CD4-positive, CD25-positive, alpha-beta regulatory T cell (primary cell): ENCODE results near the gene TDRD10. TPM values are rescaled to one million over a fixed set of nuclear protein-coding genes. Genes with fewer than 3 reads are reported as not detected.
A peak's percentile ranks its signal among the peaks of the same experiment; 100 is the strongest.

Experiments
- ATAC-seq, 2 donors: fragments of 150-1000 bp; cut with Tn5 transposase; one replicate each; pipeline ENCODE4 v1.10.0; 2021; ENCODE audit warnings: low read depth in 2 of 2, moderate number of reproducible peaks in 2 of 2, moderate library complexity in 1 of 2
- DNase-seq, 3 donors: peaks; one replicate each; pipeline versions ENCODE4 v3.0.0 to v3.0.0-alpha.2; 2012 to 2022; ENCODE audit warnings: mixed read lengths in 1 of 3
- H3K27ac ChIP-seq: one replicate; pipeline ENCODE4 v1.7.0; 2013; ENCODE audit warnings: mild to moderate bottlenecking, low read length; ENCODE audit not compliant: insufficient read depth, poor library complexity, severe bottlenecking
- H3K27me3 ChIP-seq: one replicate; pipeline ENCODE4 v1.7.0; 2013; ENCODE audit warnings: low read length; ENCODE audit not compliant: control insufficient read depth, insufficient read depth
- H3K36me3 ChIP-seq: one replicate; pipeline ENCODE4 v1.7.0; 2013; ENCODE audit warnings: mild to moderate bottlenecking, low read length, moderate library complexity; ENCODE audit not compliant: control insufficient read depth, insufficient read depth
- H3K4me1 ChIP-seq: 2 replicates; pipeline ENCODE4 v1.7.0; 2013; ENCODE audit warnings: mild to moderate bottlenecking, low read length; ENCODE audit not compliant: insufficient read depth, control insufficient read depth, poor library complexity, severe bottlenecking
- H3K4me3 ChIP-seq: one replicate; pipeline ENCODE4 v1.7.0; 2013; ENCODE audit warnings: low read depth, mild to moderate bottlenecking, low read length, moderate library complexity
- H3K9me3 ChIP-seq, 2 experiments: 1 replicate in 1 of 2; 2 replicates in 1 of 2; pipeline ENCODE4 v1.7.0; 2013; ENCODE audit warnings: low read length in 2 of 2, mild to moderate bottlenecking in 1 of 2, moderate library complexity in 1 of 2; ENCODE audit not compliant: control insufficient read depth in 2 of 2
- H3K27ac Mint-ChIP-seq, 3 donors: one replicate each; pipeline ENCODE4 v1.8.0; 2020 to 2022; ENCODE audit warnings: mild to moderate bottlenecking in 3 of 3, mixed read lengths in 3 of 3, moderate library complexity in 2 of 3
- H3K27me3 Mint-ChIP-seq: one replicate; pipeline ENCODE4 v1.8.0; 2022; ENCODE audit warnings: mild to moderate bottlenecking, mixed read lengths
- H3K36me3 Mint-ChIP-seq: one replicate; pipeline ENCODE4 v1.8.0; 2020; ENCODE audit warnings: mixed read lengths
- H3K4me1 Mint-ChIP-seq, 4 donors: one replicate each; pipeline ENCODE4 v1.8.0; 2020 to 2022; ENCODE audit warnings: mixed read lengths in 4 of 4, mild to moderate bottlenecking in 1 of 4
- H3K4me3 Mint-ChIP-seq, 4 donors: one replicate each; pipeline ENCODE4 v1.8.0; 2020 to 2022; ENCODE audit warnings: mild to moderate bottlenecking in 4 of 4, mixed read lengths in 4 of 4, moderate library complexity in 3 of 4
- H3K9me3 Mint-ChIP-seq, 7 donors: one replicate each; pipeline ENCODE4 v1.8.0; 2020 to 2022; ENCODE audit warnings: mixed read lengths in 7 of 7, mild to moderate bottlenecking in 3 of 7, moderate library complexity in 2 of 7
- polyA plus RNA-seq, 4 donors: library from polyadenylated mRNA; unstranded; fragments of 300-500 nt; fragmentation: Illumina TruSeq; gene quantifications; one replicate each; pipeline ENCODE4 v1.2.3, GENCODE V29; 2021
- total RNA-seq: library from RNA; stranded (reverse); gene quantifications from one replicate; pipeline ENCODE4 v1.2.3, GENCODE V29; 2022

TDRD10 gene
- total and polyA plus RNA-seq, 5 donors from 2014 or later: not detected

- Mint-ChIP-seq H3K36me3 (peaks cover 24% of the 10 kb centered on the region), H3K4me3 (peak overlapping the region; percentile 90 to 94 (median 92)), H3K4me1 (peaks cover 7 to 46% (median 35%) of the 10 kb centered on the region in 4 donors), H3K27ac (peak overlapping the region; percentile 72 to 92 (median 92)), H3K9me3 (no peaks in the 10 kb centered on the region), H3K27me3 (peaks cover 12% of the 10 kb centered on the region)
- Histone ChIP-seq H3K9me3 (no peaks in the 10 kb centered on the region), H3K4me1 (peaks cover 30% of the 10 kb centered on the region), H3K27me3 (no peaks in the 10 kb centered on the region), H3K36me3 (peaks cover 22% of the 10 kb centered on the region), H3K4me3 (peak overlapping the region; percentile 90), H3K27ac (peak overlapping the region; percentile 93)
- peak; percentile 92 to 93 for ATAC-seq
- peak; percentile 100 for DNase-seq
Measured at GRCh38 chr1:154558720-154559465, 56.9 kb downstream of the TDRD10 start.

GRCh38 chr1:154559466-154560044, 57.5 kb downstream of the TDRD10 start:
- H3K27ac ChIP-seq: peak overlapping the region; percentile 93
- Mint-ChIP-seq H3K27ac (peak overlapping the region; percentile 72 to 92 (median 92)), H3K4me1 (peaks cover 7 to 45% (median 33%) of the 10 kb centered on the region in 4 donors), H3K27me3 (peaks cover 14% of the 10 kb centered on the region), H3K4me3 (peak overlapping the region; percentile 90 to 94 (median 92)), H3K9me3 (no peaks in the 10 kb centered on the region), H3K36me3 (peaks cover 20% of the 10 kb centered on the region)
- no peaks in the 10 kb centered on the region for H3K9me3 ChIP-seq
- H3K4me3 ChIP-seq: peak overlapping the region; percentile 90
- DNase-seq (peak; percentile 76 to 90 (median 84)), ATAC-seq (peak; percentile 25 to 29)
- H3K4me1 ChIP-seq: peaks cover 30% of the 10 kb centered on the region
- H3K27me3 ChIP-seq: no peaks in the 10 kb centered on the region
- H3K36me3 ChIP-seq: peaks cover 16% of the 10 kb centered on the region

DNA sequence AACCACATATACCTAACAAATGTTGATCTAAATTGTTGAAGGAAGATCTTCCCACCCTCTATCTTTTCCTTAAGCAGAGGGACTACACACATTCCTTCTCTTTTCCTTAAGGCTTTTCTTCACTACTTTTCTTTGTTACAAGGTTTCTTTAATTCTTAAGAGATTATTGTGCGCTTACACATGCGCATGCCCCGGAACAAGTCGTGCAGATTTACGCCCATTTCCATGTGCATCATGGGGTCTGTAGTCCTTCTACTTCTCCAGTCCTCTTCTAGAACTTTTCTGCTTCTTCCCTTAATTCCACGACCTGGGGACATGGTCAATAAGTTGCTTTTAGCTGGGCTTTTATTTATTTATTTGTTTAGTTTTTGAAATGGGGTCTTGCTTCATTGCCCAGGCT, 63.9 kb downstream of the TDRD10 start:
- H3K36me3 Mint-ChIP-seq: no peaks in the 10 kb centered on the region
- no peak overlapping the region for H3K4me3 ChIP-seq
- peaks cover 0 to 3% (median 0%) of the 10 kb centered on the region in 7 donors for H3K9me3 Mint-ChIP-seq
- H3K27me3 ChIP-seq: peaks cover 12% of the 10 kb centered on the region
- H3K36me3 ChIP-seq: no peaks in the 10 kb centered on the region
- H3K27ac Mint-ChIP-seq: no peak overlapping the region
- H3K4me1 ChIP-seq: peaks cover 8% of the 10 kb centered on the region
- no peak overlapping the region for H3K4me3 Mint-ChIP-seq
- ATAC-seq: no peak
- DNase-seq: no peak
- H3K27ac ChIP-seq: no peak overlapping the region
- peaks cover 49% of the 10 kb centered on the region for H3K27me3 Mint-ChIP-seq
- peaks cover 0 to 9% (median 4%) of the 10 kb centered on the region in 4 donors for H3K4me1 Mint-ChIP-seq
- no peaks in the 10 kb centered on the region for H3K9me3 ChIP-seq

GRCh38 chr1:154567386-154568156, 65.6 kb downstream of the TDRD10 start, which contains the start of gene CHRNB2:
Gene CHRNB2 (plus strand): TSS chr1:154567778. CDS start chr1:154568045, 267 bp downstream.
- no peaks in the 10 kb centered on the region for H3K9me3 ChIP-seq
- peaks cover 0 to 3% (median 0%) of the 10 kb centered on the region in 7 donors for H3K9me3 Mint-ChIP-seq
- H3K27ac Mint-ChIP-seq: no peak within 1 kb of the TSS
- H3K4me1 ChIP-seq: peaks cover 8% of the 10 kb centered on the region
- peak; percentile 88 to 91 for ATAC-seq
- DNase-seq: peak; percentile 52 to 73 (median 63)
- H3K36me3 ChIP-seq: no peaks in the 10 kb centered on the region
- H3K27me3 Mint-ChIP-seq: peaks cover 46% of the 10 kb centered on the region
- H3K4me3 ChIP-seq: no peak within 1 kb of the TSS
- H3K27me3 ChIP-seq: peaks cover 12% of the 10 kb centered on the region
- H3K27ac ChIP-seq: no peak within 1 kb of the TSS
- peaks cover 0 to 9% (median 4%) of the 10 kb centered on the region in 4 donors for H3K4me1 Mint-ChIP-seq
- H3K36me3 Mint-ChIP-seq: no peaks in the 10 kb centered on the region
- peak within 1 kb of the TSS in 2 of 4 donors; percentile 17 to 38 for H3K4me3 Mint-ChIP-seq

GRCh38 chr1:154568157-154568815, 66.3 kb downstream of the TDRD10 start:
- no peak overlapping the region for H3K27ac ChIP-seq
- H3K36me3 ChIP-seq: no peaks in the 10 kb centered on the region
- Mint-ChIP-seq H3K4me3 (no peak overlapping the region), H3K4me1 (peaks cover 0 to 9% (median 4%) of the 10 kb centered on the region in 4 donors), H3K27me3 (peaks cover 48% of the 10 kb centered on the region), H3K9me3 (peaks cover 0 to 3% (median 0%) of the 10 kb centered on the region in 7 donors), H3K27ac (no peak overlapping the region), H3K36me3 (no peaks in the 10 kb centered on the region)
- peaks cover 12% of the 10 kb centered on the region for H3K27me3 ChIP-seq
- H3K4me3 ChIP-seq: no peak overlapping the region
- no peaks in the 10 kb centered on the region for H3K9me3 ChIP-seq
- ATAC-seq (no peak), DNase-seq (no peak)
- H3K4me1 ChIP-seq: peaks cover 8% of the 10 kb centered on the region

DNA sequence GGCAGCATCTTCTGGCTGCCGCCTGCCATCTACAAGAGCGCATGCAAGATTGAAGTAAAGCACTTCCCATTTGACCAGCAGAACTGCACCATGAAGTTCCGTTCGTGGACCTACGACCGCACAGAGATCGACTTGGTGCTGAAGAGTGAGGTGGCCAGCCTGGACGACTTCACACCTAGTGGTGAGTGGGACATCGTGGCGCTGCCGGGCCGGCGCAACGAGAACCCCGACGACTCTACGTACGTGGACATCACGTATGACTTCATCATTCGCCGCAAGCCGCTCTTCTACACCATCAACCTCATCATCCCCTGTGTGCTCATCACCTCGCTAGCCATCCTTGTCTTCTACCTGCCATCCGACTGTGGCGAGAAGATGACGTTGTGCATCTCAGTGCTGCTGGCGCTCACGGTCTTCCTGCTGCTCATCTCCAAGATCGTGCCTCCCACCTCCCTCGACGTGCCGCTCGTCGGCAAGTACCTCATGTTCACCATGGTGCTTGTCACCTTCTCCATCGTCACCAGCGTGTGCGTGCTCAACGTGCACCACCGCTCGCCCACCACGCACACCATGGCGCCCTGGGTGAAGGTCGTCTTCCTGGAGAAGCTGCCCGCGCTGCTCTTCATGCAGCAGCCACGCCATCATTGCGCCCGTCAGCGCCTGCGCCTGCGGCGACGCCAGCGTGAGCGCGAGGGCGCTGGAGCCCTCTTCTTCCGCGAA, 69.4 kb downstream of the TDRD10 start:
- Mint-ChIP-seq H3K27ac (no peak overlapping the region), H3K9me3 (peaks cover 0 to 3% (median 0%) of the 10 kb centered on the region in 7 donors), H3K4me1 (peaks cover 0 to 9% (median 6%) of the 10 kb centered on the region in 4 donors), H3K4me3 (no peak overlapping the region), H3K27me3 (peaks cover 26% of the 10 kb centered on the region), H3K36me3 (no peaks in the 10 kb centered on the region)
- peaks cover 10% of the 10 kb centered on the region for H3K27me3 ChIP-seq
- H3K36me3 ChIP-seq: no peaks in the 10 kb centered on the region
- ATAC-seq: no peak
- H3K9me3 ChIP-seq: no peaks in the 10 kb centered on the region
- peaks cover 8% of the 10 kb centered on the region for H3K4me1 ChIP-seq
- H3K4me3 ChIP-seq: no peak overlapping the region
- no peak overlapping the region for H3K27ac ChIP-seq
- DNase-seq: no peak

- peaks cover 0 to 2% (median 0%) of the 10 kb centered on the region in 7 donors for H3K9me3 Mint-ChIP-seq
Measured at GRCh38 chr1:154571964-154572288, 69.9 kb downstream of the TDRD10 start.

More at GRCh38 chr1:154571964-154572288, 69.9 kb downstream of the TDRD10 start:
- Histone ChIP-seq H3K4me1 (peaks cover 8% of the 10 kb centered on the region), H3K36me3 (no peaks in the 10 kb centered on the region), H3K27me3 (peaks cover 4% of the 10 kb centered on the region), H3K27ac (no peak overlapping the region), H3K4me3 (no peak overlapping the region), H3K9me3 (no peaks in the 10 kb centered on the region)
- Mint-ChIP-seq H3K27ac (no peak overlapping the region), H3K27me3 (peaks cover 21% of the 10 kb centered on the region), H3K4me1 (peaks cover 0 to 9% (median 6%) of the 10 kb centered on the region in 4 donors), H3K36me3 (no peaks in the 10 kb centered on the region), H3K4me3 (no peak overlapping the region)
- ATAC-seq (no peak), DNase-seq (no peak)
